ENCODE measurements around the gene C12orf76.

DNA sequence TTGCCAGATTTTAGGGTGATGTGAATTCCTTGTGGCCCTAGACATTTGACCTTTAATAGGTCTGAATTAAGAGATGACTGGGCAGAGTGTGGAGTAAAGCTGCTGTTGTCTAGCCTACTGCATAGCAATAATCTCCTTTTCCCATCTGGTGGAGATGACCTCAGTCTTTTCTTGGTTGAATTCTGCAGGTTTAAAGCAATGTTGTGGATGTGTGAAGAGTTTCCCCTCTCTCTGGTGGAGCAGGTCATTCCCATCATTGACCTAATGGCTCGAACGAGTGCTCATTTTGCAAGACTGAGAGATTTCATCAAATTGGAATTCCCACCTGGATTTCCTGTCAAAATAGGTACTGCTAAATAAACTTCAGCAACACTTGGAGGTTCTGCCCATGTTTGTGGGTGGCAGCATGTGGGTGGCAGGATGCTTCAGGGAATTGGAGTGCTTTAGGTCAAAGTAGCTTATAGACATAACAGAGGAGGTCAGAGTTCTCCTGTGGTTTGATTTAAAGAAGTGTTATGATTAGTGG is 19.0 kb downstream of the C12orf76 start:
- TF ChIP-seq CTCF (IDR thresholded peaks at IDR 0.05; ENCODE audit: insufficient read depth, low read length) (no peak), GABPA (IDR thresholded peaks at IDR 0.05; ENCODE audit: low read depth) (no peak)
